GM11168 (cell line): Measurements from ENCODE around the gene PPP1R1B.

Experiments used
- in situ Hi-C: fragments of 300-500 bp; cut with MboI; formaldehyde crosslinking; loops from one replicate; pipeline ENCODE4 v1.12.0; 2022; ENCODE audit warnings: low sequenced_read_pairs; ENCODE audit not compliant: unreplicated experiment

PPP1R1B gene

DNA sequence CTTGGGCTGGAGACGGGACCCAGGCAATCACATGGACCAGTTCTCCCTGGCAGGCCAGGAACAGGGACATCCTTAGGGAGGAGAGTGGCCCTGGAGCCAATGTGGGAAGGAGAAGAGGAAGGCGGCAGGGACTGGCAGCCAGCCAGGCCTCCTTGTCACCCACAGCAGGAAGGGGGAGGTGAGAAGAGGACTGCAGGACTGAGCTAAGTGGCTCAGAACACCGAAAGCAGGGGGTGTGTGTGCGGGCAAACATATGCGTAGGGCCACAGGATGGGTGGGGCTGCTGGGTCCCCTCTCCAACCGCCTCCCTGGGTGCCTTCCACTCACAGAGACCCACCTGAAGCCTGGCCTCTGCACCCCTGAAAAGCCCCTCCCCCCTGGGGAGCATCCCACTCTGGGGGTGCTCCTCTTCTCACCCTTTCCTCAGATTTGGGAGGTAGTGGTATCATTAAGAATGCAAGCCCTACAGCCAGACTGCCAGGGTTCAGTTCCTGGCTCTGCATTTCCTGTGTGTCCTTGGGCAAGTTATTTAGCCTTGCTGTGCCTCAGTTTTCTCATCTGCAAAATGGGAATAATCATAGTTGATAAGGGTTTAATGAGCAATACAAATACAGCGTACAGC lies 49.6 kb downstream of the PPP1R1B start:
- in situ Hi-C loops: no loop called here

DNA sequence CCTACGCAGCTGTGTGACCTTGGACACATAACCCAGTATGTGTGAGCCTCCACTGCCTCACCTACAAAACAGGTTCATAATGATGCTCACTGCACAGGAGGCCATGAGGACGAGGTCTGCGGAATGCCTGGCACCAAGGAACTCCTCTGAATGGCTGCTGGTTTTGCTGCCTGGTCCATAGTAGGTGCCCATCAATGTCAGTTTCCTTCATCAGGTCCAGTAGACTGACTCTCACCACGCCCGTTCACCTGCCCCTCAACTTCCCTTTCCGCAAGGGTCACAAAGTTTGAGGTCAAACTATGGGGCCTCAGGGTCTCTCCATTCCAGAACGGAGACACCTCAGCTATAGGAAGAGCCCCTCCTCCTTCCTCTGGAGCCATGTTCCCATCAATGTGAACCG lies 50.3 kb downstream of the PPP1R1B start:
- in situ Hi-C loops: no loop called here

DNA sequence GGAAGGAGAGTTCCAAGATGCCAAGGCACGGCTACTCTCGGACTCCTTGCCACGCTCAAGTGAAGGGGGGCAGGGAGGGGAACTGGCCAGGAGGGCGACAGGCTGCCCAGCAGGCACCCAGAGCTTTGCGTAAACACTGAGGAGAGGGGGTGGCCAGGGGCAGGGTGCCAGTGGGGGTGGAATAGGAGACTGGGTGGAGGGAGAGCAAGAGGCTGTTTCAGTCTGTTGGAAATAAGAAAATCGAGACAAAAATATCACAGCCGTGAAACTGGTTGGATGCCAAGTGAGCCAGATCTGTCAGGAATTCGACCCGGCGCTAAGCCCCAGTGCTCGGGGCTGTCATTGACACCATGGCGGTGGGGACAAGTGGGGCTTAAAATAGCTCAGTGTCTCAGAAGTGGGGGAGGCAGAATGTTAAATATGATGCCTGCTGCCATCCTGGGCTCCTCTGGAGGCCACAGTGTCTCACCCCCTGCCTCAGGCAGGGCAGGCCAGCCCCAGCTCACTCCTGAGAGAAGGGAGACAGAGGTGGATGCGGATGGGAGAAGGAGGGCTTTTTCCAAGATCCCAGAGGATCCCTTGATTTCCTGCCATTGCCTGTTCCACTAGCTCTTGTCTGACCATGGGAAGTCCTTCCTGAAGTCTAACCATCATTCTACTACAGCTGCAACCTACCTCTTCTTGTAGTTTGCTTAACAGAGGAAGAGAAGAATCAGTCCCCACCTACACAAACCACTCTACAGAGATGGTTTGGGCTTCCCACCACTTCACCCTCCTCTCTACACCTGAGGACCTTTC lies 51.0 kb downstream of the PPP1R1B start:
- in situ Hi-C loops: no loop called here

DNA sequence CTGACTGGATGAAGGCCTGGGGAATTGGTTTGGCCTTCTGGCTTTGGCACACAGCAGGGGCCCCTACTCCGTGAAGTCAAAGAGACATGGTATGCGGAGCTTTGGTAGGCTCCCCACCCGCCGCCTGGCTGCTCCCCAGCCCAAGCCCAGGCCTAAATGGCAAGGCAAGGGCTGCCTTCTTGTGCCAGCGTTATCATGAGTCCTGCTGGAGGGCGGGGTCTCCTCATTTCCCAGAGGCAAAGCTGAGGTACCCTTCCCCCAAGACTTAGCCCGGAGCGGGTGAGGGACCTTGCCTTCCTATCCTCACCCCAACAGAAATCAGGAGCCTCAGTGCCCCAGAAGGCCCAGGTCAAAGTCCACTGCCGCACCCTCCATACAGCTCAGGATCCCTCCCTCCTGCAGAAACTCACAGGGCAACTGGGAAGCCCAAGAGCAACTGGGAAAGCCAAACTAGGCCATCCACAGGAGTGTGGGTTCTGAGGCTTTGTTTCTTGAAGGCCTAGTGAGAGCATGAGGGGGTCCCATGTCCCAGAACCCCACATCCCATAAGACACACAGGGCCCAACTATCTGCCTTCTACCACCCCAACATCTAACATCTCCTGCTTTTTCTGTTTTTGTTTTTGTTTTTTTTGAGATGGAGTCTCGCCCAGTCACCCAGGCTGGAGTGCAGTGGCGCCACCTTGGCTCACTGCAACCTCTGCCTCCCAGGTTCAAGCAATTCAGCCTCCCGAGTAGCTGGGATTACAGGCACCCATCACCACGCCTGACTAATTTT lies 51.8 kb downstream of the PPP1R1B start:
- in situ Hi-C loops: no loop called here

DNA sequence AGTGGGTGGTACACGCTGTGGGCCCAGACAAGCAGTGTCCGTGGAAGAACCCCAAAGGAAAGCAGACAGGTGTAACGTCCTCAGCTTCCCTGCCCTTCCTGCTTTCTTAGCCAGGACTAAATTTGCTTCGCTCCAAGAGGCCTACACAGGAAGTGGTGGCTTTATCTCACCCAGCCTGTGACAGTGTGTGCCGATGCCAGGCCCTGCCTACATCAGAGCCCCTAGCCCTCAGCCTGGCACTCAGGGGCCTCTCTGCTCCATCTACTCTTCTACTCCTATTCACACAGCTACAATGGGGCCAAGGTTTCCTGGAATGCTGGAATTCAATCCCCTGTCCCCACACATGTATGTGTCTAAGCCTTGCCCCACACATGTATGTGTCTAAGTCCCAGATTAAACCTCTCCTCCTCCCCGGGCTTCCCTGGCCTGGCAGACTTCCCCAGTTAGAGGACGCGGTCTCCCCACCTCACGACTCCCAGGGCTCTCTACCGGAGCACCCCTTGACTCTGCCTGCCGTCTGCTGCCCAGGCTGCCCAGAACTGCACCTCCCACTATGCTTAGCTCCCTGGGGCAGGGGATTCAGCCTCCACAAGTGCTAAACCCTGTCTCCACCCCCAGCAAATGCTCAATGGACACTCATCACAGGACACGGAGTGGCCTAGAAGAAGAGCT lies 52.9 kb downstream of the PPP1R1B start:
- in situ Hi-C loops: no loop called here

DNA sequence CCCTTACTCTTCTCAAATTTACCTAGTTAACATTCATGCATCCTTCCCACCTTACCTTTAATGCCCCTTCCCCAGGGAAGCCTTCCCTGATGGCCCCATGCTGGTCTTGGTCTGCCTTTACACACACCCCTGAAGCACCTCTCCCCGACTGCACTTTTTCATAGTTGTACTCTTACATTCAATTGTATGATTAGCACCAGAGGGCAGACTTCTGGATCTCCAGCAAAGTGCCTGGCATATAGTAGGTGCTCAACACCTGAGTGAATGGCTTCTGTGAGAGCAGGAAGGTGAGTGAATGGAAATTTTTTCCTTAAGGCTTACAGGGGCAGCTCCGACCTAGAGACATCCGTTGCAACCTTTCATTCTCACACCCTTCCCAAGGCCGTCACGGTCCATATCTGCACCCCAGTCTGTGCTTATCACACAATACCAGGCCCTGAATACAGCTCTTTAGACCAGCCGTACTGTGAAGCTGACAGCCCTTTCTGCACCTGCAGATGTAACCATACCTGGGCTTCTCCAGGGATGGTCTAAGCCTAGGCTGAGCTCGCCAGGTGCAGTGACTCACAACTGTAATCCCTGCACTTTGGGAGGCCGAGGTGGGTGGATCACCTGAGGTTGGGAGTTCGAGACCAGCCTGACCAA lies 56.7 kb downstream of the PPP1R1B start:
- in situ Hi-C loops: no loop called here

DNA sequence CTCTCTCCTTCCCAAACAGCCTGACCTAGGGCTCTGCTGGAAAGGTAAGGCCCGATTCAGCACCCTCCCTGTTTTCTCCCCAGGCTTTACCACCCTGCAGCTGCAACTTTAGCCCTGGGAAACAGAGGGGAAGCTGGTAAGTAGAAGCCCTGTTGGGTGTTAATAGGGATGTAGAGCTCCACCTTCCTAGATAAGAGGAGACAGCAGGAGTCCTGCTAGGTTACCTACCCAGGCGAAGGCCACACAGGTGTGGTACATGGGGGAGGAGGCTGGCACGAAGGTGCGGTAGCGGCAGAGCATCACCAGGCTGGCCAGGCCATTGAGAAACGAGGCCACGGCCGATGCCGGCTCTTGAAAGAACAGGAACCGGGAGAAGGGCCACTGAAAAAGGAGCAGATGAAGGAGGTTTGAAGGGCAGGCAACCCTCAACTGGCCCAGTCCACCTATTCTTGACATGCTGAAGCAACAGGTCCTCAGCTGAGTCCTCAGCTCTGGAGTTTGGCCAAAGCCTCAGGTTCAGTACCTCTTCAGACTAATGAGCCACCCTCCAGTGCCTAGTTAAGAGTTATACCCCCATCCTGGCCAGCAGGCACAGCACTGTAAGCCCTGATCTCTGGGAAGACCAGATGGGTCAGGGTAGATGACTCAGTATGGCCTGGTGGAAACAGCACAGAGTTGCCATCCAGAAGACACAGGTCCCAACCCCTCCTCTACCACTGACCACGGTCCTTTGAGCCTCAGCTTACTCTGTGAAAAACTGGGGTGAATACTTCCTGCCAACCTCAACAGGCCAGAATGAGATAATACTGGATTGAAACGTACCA lies 57.8 kb downstream of the PPP1R1B start:
- in situ Hi-C loops: no loop called here
